GM10248 (cell line): Measurements from ENCODE around the gene GRK7.

Experiments used
- CTCF ChIA-PET: fragments of 300-600 bp; sonication (Branson Sonifier 250); formaldehyde crosslinking; extraction: SDS; loops from one replicate; lab custom pipeline; 2021; ENCODE audit warnings: antibody characterized with exemption; lab: Yijun Ruan, JAX
- POLR2A ChIA-PET: fragments of 350-650 bp; sonication (Branson Sonifier 250); formaldehyde crosslinking; extraction: SDS; loops from one replicate; lab custom pipeline; 2020; ENCODE audit warnings: antibody characterized with exemption; lab: Yijun Ruan, JAX
- DNase-seq: peaks from one replicate; pipeline ENCODE4 v3.0.0; 2012; ENCODE audit errors: extremely low spot score
- TF ChIP-seq, protein P1 (sequence below): IDR thresholded peaks from 2 replicates; pipeline ENCODE4 v1.5.1; 2012; ENCODE audit warnings: mild to moderate bottlenecking, low read depth; ENCODE audit errors: extremely low read depth, missing control alignments, control extremely low read depth

Gene GRK7

DNA sequence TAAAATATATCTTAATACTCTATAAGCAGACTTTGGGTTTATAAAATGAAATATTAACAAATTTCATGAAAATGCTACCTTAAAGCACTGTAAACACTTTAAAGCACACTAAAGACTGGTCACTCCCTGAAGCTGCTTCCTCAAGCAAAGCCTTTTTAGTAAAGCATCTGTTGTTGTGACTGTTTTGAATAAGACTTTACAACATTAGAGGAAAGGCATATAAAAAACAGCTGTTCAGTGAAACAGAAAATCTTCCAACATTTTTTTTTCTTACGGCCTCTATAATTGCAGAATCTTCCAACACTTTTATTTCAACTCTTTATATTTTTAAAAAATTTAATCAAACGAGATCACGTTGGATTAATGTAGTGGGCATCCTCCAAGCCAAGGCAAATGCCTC lies 48.1 kb downstream of the GRK7 start:
- DNase-seq, result no peak
- TF ChIP-seq, protein P1, sequence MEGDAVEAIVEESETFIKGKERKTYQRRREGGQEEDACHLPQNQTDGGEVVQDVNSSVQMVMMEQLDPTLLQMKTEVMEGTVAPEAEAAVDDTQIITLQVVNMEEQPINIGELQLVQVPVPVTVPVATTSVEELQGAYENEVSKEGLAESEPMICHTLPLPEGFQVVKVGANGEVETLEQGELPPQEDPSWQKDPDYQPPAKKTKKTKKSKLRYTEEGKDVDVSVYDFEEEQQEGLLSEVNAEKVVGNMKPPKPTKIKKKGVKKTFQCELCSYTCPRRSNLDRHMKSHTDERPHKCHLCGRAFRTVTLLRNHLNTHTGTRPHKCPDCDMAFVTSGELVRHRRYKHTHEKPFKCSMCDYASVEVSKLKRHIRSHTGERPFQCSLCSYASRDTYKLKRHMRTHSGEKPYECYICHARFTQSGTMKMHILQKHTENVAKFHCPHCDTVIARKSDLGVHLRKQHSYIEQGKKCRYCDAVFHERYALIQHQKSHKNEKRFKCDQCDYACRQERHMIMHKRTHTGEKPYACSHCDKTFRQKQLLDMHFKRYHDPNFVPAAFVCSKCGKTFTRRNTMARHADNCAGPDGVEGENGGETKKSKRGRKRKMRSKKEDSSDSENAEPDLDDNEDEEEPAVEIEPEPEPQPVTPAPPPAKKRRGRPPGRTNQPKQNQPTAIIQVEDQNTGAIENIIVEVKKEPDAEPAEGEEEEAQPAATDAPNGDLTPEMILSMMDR, result no peak
- CTCF ChIA-PET, result interaction anchor here (1.3 kb wide), 1 partner anchor 10 kb away, joined by 4 read pairs; no protein-coding TSS in a partner anchor
- POLR2A ChIA-PET, result no interaction called here

DNA sequence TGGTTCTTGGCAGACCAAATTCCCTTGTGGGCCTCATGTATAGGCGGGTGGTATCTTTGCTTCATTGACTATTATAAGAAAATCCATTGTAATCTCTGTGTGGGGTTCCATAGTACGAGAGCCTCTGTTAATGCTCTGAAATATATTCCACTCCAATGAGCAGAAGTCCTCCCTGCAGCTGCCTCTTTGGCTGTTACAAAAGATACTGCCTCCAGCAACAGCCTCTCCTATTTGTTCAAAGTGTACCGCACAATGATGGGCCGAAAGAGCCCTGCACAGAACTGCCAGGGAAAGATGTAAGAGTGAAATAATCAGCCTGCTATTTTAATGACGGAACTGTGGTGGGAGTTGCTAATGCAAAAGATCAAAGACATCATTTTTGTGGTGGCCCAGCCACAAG lies 48.9 kb downstream of the GRK7 start:
- CTCF ChIA-PET, result interaction anchor here (1.2 kb wide), 1 partner anchor 16 kb away, joined by 5 read pairs; no protein-coding TSS in a partner anchor
- TF ChIP-seq, protein P1, result no peak
- POLR2A ChIA-PET, result no interaction called here
- no peak for DNase-seq

- TF ChIP-seq, protein P1, result no peak
- no peak for DNase-seq
- POLR2A ChIA-PET, result no interaction called here
- CTCF ChIA-PET, result interaction anchor here (1.2 kb wide), 1 partner anchor 16 kb away, joined by 5 read pairs; no protein-coding TSS in a partner anchor
Observed at GRCh38 chr3:141812586-141812985, 49.4 kb downstream of the GRK7 start.
